ENCODE data around the gene GOSR1. TPM values are rescaled to one million over a fixed set of nuclear protein-coding genes. Genes with fewer than 3 reads are reported as not detected.
"Not testable (repeated sequence)": the region's sequence is repeated elsewhere in the genome, so short reads cannot be mapped to it uniquely, and the experiment has no call there.

The GOSR1 gene
- polyA plus RNA-seq, 2 of the 4 experiments (the other 2 are of a cell fraction) = 48.8 to 49.6 TPM

DNA sequence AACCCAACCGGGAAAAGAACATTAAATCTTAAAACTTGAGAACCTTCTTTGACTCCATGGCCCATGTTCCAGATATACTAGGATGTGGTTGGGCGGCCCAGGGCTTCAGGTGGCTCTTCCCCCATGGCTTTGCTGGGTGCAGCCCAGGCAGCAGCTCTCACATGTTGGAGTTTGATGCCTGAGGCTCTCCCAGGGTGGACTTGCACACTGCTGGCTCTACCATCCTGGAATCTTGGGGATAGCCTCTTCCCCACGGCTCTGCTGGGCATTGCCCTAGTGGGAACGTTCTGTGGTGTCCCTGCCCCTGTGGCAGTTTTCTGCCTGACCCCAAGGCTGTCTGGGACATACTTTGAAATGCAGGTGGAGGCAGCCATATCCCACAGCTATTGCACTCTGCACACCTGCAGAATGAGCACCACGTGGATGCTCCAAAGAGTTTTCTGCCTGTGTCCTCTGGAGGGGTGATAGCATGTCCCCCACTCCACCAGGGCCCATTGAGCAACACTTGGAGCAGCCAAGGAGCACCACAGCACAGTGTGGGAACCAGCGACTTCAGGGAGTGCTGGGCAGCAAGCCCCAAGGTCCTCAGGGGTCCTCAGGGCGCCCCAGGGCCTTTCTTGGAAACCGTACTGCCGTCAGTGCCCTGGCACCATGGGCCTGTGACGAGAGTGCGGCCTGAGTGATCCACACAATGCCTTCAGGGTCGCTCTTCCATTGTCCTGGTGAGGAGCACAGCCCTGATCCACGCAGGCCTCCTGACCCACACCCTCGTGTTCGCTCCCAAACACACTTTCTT, 70.8 kb downstream of the GOSR1 start:
- FAIRE-seq = no peak
- no peak for ATAC-seq
- Histone ChIP-seq H3K27ac (no peak overlapping the region), H3K4me3 (no peak overlapping the region), H3K4me2 (no peak overlapping the region), H3K4me1 (peaks cover 8% of the 10 kb centered on the region; the same call in 2 of the 3 replicates), H3K9me3 (no peaks in the 10 kb centered on the region)
- DNase-seq (ENCODE audit: low read depth in 1 of 2, low spot score in 1 of 2) = no peak
- WGBS (ENCODE audit: missing lambda C conversion rate) = 73% methylated on average over 15 of the region's 15 CpGs
- ChIA-PET CTCF (no interaction called here), POLR2A (no interaction called here)
- no peak for TF ChIP-seq EHMT2 (IDR thresholded peaks at IDR 0.05; ENCODE audit: low read depth)

DNA sequence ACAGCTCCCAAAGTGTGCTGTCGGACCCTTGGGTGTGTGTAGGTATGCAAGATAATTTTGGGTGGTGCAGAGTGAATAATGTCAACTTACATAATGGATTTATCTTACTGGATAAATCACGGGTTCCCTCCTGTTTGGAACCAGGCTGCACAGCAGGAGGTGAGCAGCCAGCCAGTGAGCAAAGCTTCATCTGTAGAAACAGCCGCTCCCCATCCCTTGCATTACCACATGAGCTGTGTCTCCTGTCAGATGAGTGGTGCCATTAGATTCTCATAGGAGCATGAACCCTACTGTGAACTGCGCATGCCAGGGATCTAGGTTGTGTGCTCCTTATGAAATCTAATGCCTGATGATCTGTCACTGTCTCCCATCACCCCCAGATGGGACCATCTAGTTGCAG, 72.0 kb downstream of the GOSR1 start:
- POLR2A ChIA-PET, ATAC-seq: not testable (repeated sequence)

GRCh38 chr17:30549864-30550511, 72.8 kb downstream of the GOSR1 start:
- H3K4me2 ChIP-seq = no peak overlapping the region
- 72% methylated on average over 15 of the region's 15 CpGs for WGBS (ENCODE audit: missing lambda C conversion rate)
- H3K4me1 ChIP-seq = peaks cover 8% of the 10 kb centered on the region; the same call in 2 of the 3 replicates
- no peaks in the 10 kb centered on the region for H3K9me3 ChIP-seq
- ATAC-seq (no peak), FAIRE-seq (no peak), DNase-seq (ENCODE audit: low read depth in 1 of 2, low spot score in 1 of 2) (no peak)
- TF ChIP-seq JUN (IDR thresholded peaks at IDR 0.05) (no peak), ZSCAN20 (CRISPR knock-in tag; IDR thresholded peaks at IDR 0.05) (no peak)
- TF ChIP-seq, protein P1, sequence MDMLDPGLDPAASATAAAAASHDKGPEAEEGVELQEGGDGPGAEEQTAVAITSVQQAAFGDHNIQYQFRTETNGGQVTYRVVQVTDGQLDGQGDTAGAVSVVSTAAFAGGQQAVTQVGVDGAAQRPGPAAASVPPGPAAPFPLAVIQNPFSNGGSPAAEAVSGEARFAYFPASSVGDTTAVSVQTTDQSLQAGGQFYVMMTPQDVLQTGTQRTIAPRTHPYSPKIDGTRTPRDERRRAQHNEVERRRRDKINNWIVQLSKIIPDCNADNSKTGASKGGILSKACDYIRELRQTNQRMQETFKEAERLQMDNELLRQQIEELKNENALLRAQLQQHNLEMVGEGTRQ (IDR thresholded peaks at IDR 0.05) = no peak
- H3K4me3 ChIP-seq = no peak overlapping the region
- CTCF ChIA-PET = interaction anchor here (1.0 kb wide), 1 partner anchor 55 kb away, joined by 4 read pairs; no protein-coding TSS in a partner anchor
- POLR2A ChIA-PET = no interaction called here
- no peak overlapping the region for H3K27ac ChIP-seq

More for the DNA sequence above, 72.0 kb downstream of the GOSR1 start:
- not testable (repeated sequence) for H3K27ac ChIP-seq; H3K4me1 ChIP-seq; H3K4me3 ChIP-seq; H3K4me2 ChIP-seq; FAIRE-seq; DNase-seq (ENCODE audit: low read depth in 1 of 2, low spot score in 1 of 2); H3K9me3 ChIP-seq
- WGBS (ENCODE audit: missing lambda C conversion rate) = 68% methylated on average over 4 of the region's 4 CpGs
- CTCF ChIA-PET = interaction anchor here (1.0 kb wide), 1 partner anchor 56 kb away, joined by 4 read pairs; no protein-coding TSS in a partner anchor

DNA sequence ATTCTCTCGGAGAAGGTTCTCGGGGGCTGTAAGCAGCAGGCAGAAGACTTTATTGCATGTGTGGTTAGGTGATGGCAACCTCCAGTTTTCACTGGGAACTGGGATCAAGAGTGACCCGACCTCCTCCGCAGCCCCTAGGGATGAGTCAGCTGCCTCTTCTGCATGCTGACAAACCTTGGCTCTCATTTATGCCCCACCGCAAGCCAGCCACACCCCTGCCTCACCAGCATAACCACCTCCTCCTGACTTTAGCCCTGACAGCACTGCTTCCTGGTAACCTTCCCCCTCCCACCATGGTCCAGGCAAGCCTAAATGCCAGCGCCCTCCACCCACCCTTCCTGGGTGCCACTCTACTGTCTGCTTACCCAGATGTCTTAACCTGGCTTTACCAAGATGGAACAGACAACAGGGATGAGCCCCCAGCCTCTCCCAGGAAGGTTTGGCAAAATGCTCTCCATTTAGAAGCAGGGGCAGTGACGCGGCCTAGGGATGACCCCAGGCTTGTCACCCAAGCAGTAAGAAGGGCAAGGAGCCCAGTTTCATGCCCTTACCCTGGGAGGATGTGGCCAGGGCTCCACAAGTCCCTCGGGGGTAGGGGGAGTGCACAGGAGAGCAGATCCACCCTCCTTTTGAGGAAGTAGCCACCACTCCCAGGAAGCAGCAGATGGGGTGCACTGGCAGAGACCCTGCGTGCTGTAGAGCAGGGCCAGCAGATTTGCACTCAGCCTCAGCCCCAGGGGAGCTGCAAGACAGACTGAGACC, 73.5 kb downstream of the GOSR1 start:
- no peak for TF ChIP-seq HEYL (CRISPR knock-in tag; IDR thresholded peaks at IDR 0.05)
- no peak for TF ChIP-seq HOXB13 (CRISPR knock-in tag; IDR thresholded peaks at IDR 0.05; ENCODE audit: low read depth)
- TF ChIP-seq FOSB (CRISPR knock-in tag; IDR thresholded peaks at IDR 0.05) = no peak
- no peak for TF ChIP-seq HDAC2 (IDR thresholded peaks at IDR 0.05)
- no peak for TF ChIP-seq ZNF302 (CRISPR knock-in tag; IDR thresholded peaks at IDR 0.05)
- TF ChIP-seq, protein P2, sequence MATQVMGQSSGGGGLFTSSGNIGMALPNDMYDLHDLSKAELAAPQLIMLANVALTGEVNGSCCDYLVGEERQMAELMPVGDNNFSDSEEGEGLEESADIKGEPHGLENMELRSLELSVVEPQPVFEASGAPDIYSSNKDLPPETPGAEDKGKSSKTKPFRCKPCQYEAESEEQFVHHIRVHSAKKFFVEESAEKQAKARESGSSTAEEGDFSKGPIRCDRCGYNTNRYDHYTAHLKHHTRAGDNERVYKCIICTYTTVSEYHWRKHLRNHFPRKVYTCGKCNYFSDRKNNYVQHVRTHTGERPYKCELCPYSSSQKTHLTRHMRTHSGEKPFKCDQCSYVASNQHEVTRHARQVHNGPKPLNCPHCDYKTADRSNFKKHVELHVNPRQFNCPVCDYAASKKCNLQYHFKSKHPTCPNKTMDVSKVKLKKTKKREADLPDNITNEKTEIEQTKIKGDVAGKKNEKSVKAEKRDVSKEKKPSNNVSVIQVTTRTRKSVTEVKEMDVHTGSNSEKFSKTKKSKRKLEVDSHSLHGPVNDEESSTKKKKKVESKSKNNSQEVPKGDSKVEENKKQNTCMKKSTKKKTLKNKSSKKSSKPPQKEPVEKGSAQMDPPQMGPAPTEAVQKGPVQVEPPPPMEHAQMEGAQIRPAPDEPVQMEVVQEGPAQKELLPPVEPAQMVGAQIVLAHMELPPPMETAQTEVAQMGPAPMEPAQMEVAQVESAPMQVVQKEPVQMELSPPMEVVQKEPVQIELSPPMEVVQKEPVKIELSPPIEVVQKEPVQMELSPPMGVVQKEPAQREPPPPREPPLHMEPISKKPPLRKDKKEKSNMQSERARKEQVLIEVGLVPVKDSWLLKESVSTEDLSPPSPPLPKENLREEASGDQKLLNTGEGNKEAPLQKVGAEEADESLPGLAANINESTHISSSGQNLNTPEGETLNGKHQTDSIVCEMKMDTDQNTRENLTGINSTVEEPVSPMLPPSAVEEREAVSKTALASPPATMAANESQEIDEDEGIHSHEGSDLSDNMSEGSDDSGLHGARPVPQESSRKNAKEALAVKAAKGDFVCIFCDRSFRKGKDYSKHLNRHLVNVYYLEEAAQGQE (IDR thresholded peaks at IDR 0.05) = no peak
- TF ChIP-seq FOXS1 (CRISPR knock-in tag; IDR thresholded peaks at IDR 0.05) = no peak
- TF ChIP-seq JUNB (IDR thresholded peaks at IDR 0.05) = no peak
- TF ChIP-seq ESRRA (IDR thresholded peaks at IDR 0.05; ENCODE audit: borderline replicate concordance, low read length) = no peak
- TF ChIP-seq NFE2L2 (conservative IDR thresholded peaks at IDR 0.05; ENCODE audit: low read length) = no peak
- TF ChIP-seq, protein P3, sequence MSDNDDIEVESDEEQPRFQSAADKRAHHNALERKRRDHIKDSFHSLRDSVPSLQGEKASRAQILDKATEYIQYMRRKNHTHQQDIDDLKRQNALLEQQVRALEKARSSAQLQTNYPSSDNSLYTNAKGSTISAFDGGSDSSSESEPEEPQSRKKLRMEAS (IDR thresholded peaks at IDR 0.05) = no peak
- no peak overlapping the region for H3K4me2 ChIP-seq
- ATAC-seq (no peak), FAIRE-seq (no peak), DNase-seq (ENCODE audit: low read depth in 1 of 2, low spot score in 1 of 2) (no peak)
- H3K9me3 ChIP-seq = no peaks in the 10 kb centered on the region
- CTCF ChIA-PET = no interaction called here
- peak overlapping the region in 1 of 2 experiments; percentile 7; a peak in 1 of 6 replicates for H3K27ac ChIP-seq
- peaks cover 8% of the 10 kb centered on the region; the same call in 2 of the 3 replicates for H3K4me1 ChIP-seq
- H3K4me3 ChIP-seq = no peak overlapping the region
- WGBS (ENCODE audit: missing lambda C conversion rate) = 61% methylated on average over 10 of the region's 10 CpGs
- POLR2A ChIA-PET = no interaction called here

DNA sequence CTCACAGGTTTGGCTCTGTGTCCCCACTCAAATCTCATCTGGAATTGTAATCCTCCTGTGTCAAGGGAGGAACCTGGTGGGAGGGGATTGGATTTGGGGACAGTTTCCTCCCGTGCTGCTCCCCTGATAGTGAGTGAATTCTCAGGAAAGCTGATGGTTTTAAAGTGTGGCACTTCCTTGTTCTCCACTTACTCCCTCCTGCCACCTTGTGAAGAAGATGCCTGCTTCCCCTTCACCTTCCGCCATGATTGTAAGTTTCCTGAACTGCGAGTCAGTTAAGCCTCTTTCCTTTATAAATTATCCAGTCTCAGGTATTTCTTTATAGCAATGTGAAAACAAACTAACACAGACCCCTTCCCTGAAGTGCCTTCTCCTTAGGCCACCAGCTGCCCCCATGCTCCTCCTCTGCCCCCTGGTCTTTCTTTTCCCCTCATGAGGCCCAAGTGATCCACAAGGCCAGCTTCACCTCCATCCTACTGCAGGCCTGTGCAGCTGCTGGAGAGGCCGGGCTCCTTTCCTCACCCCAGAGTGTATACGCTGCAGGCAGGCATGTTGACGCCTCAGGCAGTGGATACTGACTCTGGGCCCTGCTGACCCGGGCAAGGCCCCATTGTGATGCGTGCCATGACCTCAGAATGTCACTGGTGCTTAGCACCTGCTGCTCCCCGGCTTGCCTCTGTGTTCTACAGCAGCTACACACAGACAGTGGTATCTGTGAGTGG, 74.2 kb downstream of the GOSR1 start:
- not testable (repeated sequence) for H3K4me2 ChIP-seq

More for the DNA sequence above, 74.2 kb downstream of the GOSR1 start:
- H3K4me1 ChIP-seq; ATAC-seq; POLR2A ChIA-PET; DNase-seq (ENCODE audit: low read depth in 1 of 2, low spot score in 1 of 2); FAIRE-seq; H3K9me3 ChIP-seq; H3K4me3 ChIP-seq; CTCF ChIA-PET: not testable (repeated sequence)
- peak overlapping the region in 1 of 2 experiments; percentile 7; a peak in 1 of 6 replicates for H3K27ac ChIP-seq
- 79% methylated on average over 9 of the region's 9 CpGs for WGBS (ENCODE audit: missing lambda C conversion rate)
